Lower leg skin (tissue), 3 donors: ENCODE results near the gene EMB.
"Not testable (repeated sequence)": the region's sequence is repeated elsewhere in the genome, so short reads cannot be mapped to it uniquely, and the experiment has no call there.

Experiments
- CTCF ChIP-seq, 3 donors: fragments of 450-650 bp; IDR thresholded peaks; one replicate each; pipeline ENCODE4 v1.5.1; 2016; ENCODE audit warnings: antibody characterized with exemption in 3 of 3, mild to moderate bottlenecking in 3 of 3, moderate library complexity in 2 of 3
- POLR2A ChIP-seq, 2 donors: fragments of 450-650 bp; IDR thresholded peaks; one replicate each; pipeline ENCODE4 v1.6.1; 2016 to 2017; ENCODE audit warnings: antibody characterized with exemption in 2 of 2, mild to moderate bottlenecking in 1 of 2, moderate library complexity in 1 of 2

DNA sequence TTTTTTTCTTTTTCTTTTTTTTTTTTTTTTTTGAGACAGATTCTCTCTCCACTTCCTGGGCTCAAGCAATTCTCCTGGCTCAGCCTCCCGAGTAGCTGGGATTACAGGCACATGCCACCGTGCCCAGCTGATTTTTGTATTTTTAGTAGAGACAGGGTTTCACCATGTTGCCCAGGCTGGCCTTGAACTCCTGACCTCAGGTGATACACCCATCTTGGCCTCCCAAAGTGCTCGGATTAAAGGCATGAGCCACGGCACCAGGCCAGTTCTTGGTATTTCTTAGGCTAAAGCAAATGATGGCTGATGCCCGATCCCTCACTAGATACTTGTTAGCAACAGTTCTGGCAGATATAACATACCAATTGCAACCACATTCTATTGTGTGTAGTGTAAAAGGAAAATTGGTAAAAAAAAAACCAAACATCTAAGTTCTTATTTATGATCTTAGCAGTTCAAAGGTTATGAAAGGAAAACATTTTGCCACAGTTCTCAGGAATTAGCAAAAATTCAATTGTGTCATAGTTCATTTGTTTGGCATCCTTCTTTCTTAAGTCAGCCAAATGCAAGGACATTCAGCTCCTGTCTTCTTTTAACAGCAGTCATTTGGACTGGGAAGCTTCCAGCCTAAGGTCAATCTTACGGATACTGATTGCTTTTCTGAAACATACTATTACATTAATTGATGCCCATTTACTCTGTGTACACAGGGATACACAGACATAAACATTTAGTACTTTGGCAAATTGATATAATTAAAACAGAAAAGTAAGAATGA is 76.4 kb downstream of the EMB start:
- TF ChIP-seq CTCF, POLR2A (IDR thresholded peaks at IDR 0.05): not testable (repeated sequence)
